ENCODE measurements around the gene ICE1.
"Not testable (repeated sequence)": the region's sequence is repeated elsewhere in the genome, so short reads cannot be mapped to it uniquely, and the experiment has no call there.

Gene ICE1

DNA sequence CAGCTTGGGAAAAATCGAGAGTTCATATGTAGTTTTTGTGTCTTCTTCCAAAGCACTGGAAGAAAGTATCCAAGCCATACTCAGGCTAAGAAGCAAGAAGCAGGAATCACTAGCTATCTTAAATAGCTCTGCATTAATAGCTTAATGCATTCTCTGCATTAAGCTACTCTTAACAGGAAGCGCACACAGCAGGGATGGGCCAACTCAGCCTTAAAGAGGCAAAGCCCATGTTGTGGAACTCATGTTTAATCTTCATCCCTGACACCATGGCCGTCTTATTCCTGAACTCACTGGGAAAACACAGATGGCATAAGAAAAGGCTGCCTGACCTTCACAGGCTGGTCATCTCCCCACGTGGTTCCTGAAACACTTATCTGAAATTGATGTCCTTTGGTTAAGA lies 18.7 kb upstream of the ICE1 start:
- no peak for DNase-seq (ENCODE audit: low read depth)
- TF ChIP-seq, protein P1, sequence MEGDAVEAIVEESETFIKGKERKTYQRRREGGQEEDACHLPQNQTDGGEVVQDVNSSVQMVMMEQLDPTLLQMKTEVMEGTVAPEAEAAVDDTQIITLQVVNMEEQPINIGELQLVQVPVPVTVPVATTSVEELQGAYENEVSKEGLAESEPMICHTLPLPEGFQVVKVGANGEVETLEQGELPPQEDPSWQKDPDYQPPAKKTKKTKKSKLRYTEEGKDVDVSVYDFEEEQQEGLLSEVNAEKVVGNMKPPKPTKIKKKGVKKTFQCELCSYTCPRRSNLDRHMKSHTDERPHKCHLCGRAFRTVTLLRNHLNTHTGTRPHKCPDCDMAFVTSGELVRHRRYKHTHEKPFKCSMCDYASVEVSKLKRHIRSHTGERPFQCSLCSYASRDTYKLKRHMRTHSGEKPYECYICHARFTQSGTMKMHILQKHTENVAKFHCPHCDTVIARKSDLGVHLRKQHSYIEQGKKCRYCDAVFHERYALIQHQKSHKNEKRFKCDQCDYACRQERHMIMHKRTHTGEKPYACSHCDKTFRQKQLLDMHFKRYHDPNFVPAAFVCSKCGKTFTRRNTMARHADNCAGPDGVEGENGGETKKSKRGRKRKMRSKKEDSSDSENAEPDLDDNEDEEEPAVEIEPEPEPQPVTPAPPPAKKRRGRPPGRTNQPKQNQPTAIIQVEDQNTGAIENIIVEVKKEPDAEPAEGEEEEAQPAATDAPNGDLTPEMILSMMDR (IDR thresholded peaks at IDR 0.05; ENCODE audit: insufficient read depth, low read depth, low read length, missing control alignments): no peak
- H3K4me3 ChIP-seq (ENCODE audit: low read length): no peak overlapping the region

DNA sequence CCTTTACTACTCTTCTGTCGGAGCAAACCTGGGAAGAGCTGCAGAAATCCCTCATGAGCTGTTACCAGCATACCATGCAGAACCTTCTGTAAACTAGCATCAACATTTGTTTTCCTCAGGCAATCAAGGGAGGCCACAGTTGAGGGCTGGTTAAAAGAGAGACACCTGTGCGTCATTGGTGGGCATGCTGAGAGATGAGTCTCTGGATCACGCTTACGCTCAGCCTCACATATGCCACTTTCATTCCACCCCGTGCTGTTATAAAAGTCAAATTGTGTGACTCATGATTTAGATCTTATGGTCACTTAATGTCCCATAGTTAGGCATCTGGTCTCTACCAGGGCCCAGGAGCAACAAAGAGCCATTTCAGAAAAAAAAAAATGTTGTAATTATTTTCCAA lies 18.1 kb upstream of the ICE1 start:
- TF ChIP-seq, protein P1 (IDR thresholded peaks at IDR 0.05; ENCODE audit: insufficient read depth, low read depth, low read length, missing control alignments): no peak
- H3K4me3 ChIP-seq (ENCODE audit: low read length): no peak overlapping the region
- DNase-seq (ENCODE audit: low read depth): no peak

DNA sequence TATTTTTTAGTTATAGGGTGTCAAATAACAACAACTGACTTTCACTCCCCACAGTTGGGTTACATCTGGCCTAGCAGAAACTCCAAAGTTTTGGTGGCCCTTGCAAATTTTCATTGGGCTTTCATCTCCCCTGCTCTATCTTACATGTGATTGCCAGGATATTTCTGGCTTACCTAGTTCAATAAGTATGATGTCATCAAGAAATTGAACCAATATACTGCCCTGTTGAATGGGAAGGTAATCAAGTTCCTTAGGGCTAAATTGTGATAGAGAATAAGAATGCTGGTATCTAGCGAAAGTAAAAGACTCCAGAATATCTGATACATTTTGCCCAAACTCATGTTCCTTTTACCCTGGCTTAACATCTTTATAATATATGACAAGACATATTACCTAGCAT lies 17.0 kb upstream of the ICE1 start:
- H3K4me3 ChIP-seq (ENCODE audit: low read length): no peak overlapping the region
- no peak for DNase-seq (ENCODE audit: low read depth)
- TF ChIP-seq, protein P1 (IDR thresholded peaks at IDR 0.05; ENCODE audit: insufficient read depth, low read depth, low read length, missing control alignments): no peak

DNA sequence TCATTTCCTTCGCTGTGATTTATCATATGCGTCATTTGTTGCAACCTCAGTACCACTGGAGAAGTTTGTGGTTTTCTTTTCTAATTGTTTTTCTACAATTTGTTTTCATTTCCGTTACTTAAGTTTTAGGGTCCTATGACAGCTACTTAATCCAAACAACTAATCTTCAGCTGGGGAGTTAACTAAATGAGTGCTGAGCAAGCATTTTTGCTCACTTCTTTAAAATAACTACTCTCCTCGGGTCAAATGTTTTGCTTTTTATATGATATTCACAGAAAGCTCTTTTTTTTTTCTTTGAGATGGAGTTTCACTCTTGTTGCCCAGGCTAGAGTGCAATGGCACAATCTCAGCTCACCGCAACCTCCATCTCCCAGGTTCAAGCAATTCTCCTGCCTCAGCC lies 14.6 kb upstream of the ICE1 start:
- TF ChIP-seq, protein P1 (IDR thresholded peaks at IDR 0.05; ENCODE audit: insufficient read depth, low read depth, low read length, missing control alignments): no peak
- H3K4me3 ChIP-seq (ENCODE audit: low read length): no peak overlapping the region
- no peak for DNase-seq (ENCODE audit: low read depth)

DNA sequence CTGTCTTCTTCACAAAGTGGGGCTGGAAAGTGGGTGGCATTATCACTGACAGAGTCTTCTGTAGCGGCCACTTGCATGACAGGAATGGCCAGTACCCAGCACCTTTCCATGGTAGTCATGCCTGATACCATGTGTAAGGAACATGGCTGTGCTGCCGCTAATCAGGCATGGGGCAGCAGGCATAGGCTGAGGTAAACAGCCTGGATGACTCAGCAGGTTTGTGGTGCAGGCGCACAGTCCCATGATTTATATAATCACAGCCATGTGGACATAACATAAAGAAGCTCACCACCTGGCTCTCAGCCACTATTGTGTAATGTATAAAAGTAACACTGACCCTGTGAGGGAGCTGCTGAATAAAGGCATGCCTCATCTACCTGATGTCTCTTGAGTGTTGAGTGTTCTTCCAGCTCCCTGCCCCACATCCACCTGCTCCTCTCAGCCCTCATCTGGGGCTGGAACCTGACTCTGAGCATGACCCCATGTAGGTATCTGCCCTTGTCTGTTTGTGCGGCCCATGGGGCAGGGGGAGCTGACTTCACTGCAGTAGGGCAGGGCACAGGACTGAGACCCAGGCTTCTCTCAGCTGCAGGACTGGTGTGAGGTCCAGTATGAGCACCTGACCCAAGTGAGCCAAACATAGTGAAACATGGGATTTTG lies 13.2 kb upstream of the ICE1 start:
- TF ChIP-seq, protein P1 (IDR thresholded peaks at IDR 0.05; ENCODE audit: insufficient read depth, low read depth, low read length, missing control alignments): no peak
- H3K4me3 ChIP-seq (ENCODE audit: low read length): no peak overlapping the region
- DNase-seq (ENCODE audit: low read depth): peak; percentile 27

DNA sequence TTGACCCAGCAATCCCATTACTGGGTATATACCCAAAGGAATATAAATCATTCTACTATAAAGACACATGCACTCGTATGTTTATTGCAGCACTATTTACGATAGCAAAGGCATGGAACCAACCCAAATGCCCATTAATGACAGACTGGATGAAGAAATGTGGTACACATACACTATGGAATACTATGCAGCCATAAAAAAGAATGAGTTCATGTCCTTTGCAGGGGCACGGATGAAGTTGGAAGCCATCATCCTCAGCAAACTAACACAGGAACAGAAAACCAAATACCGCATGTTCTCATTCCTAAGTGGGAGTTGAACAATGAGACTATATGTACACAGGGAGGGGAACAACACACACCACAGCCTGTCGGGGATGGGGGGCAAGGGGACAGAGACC lies 8.6 kb upstream of the ICE1 start:
- not testable (repeated sequence) for H3K4me3 ChIP-seq (ENCODE audit: low read length); DNase-seq (ENCODE audit: low read depth)

DNA sequence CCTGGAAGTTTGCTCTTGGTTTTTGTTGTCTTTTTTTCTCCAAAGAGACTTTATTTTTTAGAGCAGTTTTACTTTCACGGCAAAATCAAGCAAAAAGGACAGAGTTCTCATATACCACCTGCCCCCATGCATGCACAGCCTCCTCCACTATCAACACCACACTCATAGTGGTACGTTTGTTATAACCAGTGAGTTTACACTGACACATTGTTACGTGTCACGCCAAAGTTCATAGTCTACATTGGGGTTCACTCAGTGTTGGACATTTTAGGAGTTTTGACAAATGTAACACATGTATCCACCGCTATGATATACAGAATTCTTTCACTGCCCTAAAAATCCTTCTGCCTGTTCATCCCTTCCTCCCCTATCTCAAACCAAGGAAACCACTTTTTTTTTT lies 7.5 kb upstream of the ICE1 start:
- DNase-seq (ENCODE audit: low read depth): no peak

More for the DNA sequence above, 7.5 kb upstream of the ICE1 start:
- TF ChIP-seq, protein P1 (IDR thresholded peaks at IDR 0.05; ENCODE audit: insufficient read depth, low read depth, low read length, missing control alignments): no peak
- no peak overlapping the region for H3K4me3 ChIP-seq (ENCODE audit: low read length)

Measured in epithelial cell of esophagus (primary cell).